Panc1 (cell line): ENCODE results near the gene SLC12A7.

Experiments
- CTCF ChIP-seq: fragments of 450-650 bp; IDR thresholded peaks from 2 replicates; pipeline ENCODE4 v1.5.1; 2017; ENCODE audit warnings: mild to moderate bottlenecking
- POLR2AphosphoS5 ChIP-seq: IDR thresholded peaks from 2 replicates; pipeline ENCODE4 v1.6.1; 2012; ENCODE audit warnings: mild to moderate bottlenecking, low read depth, low read length, moderate library complexity
- TCF7L2 ChIP-seq: IDR thresholded peaks from 2 replicates; pipeline ENCODE4 v1.6.1; 2011; ENCODE audit warnings: mild to moderate bottlenecking, low read depth, low read length, inconsistent platforms

GRCh38 chr5:1137567-1138444 is 25.9 kb upstream of the SLC12A7 start:
- TF ChIP-seq POLR2AphosphoS5 (no peak), CTCF (no peak), TCF7L2 (no peak)
